Breast epithelium (tissue), 4 donors: ENCODE results near the gene SF3B2. TPM values are rescaled to one million over a fixed set of nuclear protein-coding genes. Genes with fewer than 3 reads are reported as not detected.
A peak's percentile ranks its signal among the peaks of the same experiment; 100 is the strongest.

Experiments
- DNase-seq, 2 donors: peaks; one replicate each; pipeline ENCODE4 v3.0.0-alpha.2; 2019; ENCODE audit warnings: low spot score in 2 of 2
- H3K27ac ChIP-seq, 2 donors: fragments of 200-600 bp; sonication (generic) in 1 of 2; one replicate each; pipeline ENCODE4 v1.5.1; 2016 to 2019; ENCODE audit warnings: mild to moderate bottlenecking in 1 of 2
- H3K27me3 ChIP-seq, 2 donors: fragments of 200-600 bp; sonication (generic) in 1 of 2; one replicate each; pipeline versions ENCODE4 v1.5.1 to v1.6.0; 2017 to 2019; ENCODE audit warnings: control low read depth in 1 of 2, mild to moderate bottlenecking in 1 of 2
- H3K36me3 ChIP-seq: fragments of 200-600 bp; one replicate; pipeline ENCODE4 v1.5.1; 2019
- H3K4me1 ChIP-seq, 2 donors: fragments of 200-600 bp; sonication (generic); one replicate each; pipeline ENCODE4 v1.5.1; 2016 to 2019; ENCODE audit warnings: control low read depth in 1 of 2
- H3K4me3 ChIP-seq, 3 donors: fragments of 200-600 bp; sonication (generic); 1 replicate in 2 of 3; 2 replicates in 1 of 3; pipeline ENCODE4 v1.5.1; 2016 to 2019; ENCODE audit warnings: mild to moderate bottlenecking in 3 of 3, moderate library complexity in 2 of 3
- H3K9me3 ChIP-seq, 2 donors: fragments of 200-600 bp; sonication (generic) in 1 of 2; one replicate each; pipeline ENCODE4 v1.5.1; 2016 to 2019; ENCODE audit warnings: control low read depth in 1 of 2
- CTCF ChIP-seq, 3 donors: fragments of 450-650 bp; IDR thresholded peaks; one replicate each; pipeline ENCODE4 v1.5.1; 2016 to 2017; ENCODE audit warnings: antibody characterized with exemption in 3 of 3, mild to moderate bottlenecking in 3 of 3, moderate library complexity in 3 of 3
- POLR2A ChIP-seq: fragments of 450-650 bp; IDR thresholded peaks from one replicate; pipeline ENCODE4 v1.6.1; 2016; ENCODE audit warnings: antibody characterized with exemption, mild to moderate bottlenecking, moderate library complexity
- POLR2AphosphoS5 ChIP-seq, 3 donors: sonication (generic); formaldehyde crosslinking; IDR thresholded peaks; one replicate each; pipeline ENCODE4 v1.6.1; 2017; ENCODE audit warnings: antibody characterized with exemption in 3 of 3
- intact Hi-C: fragments of 100-400 bp; cut with DNase I; formaldehyde crosslinking; loops from one replicate; pipeline ENCODE4 v1.15.1; 2023; ENCODE audit warnings: low total_unique reads
- total RNA-seq, 3 donors: library from RNA; depleted of rRNA; stranded (reverse); fragments of >200 nt; gene quantifications; one replicate each; pipeline ENCODE4 v1.1.0, GENCODE V29; 2016

The SF3B2 gene
- total RNA-seq, 3 donors from 2014 or later, result 144 to 163 (median 154) TPM

GRCh38 chr11:66071381-66071801 lies 19.2 kb downstream of the SF3B2 start:
- TF ChIP-seq POLR2A (no peak), CTCF (IDR thresholded peaks at IDR 0.05) (no peak), POLR2AphosphoS5 (IDR thresholded peaks at IDR 0.05) (no peak)
- H3K4me1 ChIP-seq, result no peaks in the 10 kb centered on the region
- peak overlapping the region; percentile 88 to 98 for H3K27ac ChIP-seq
- H3K36me3 ChIP-seq, result peaks cover 5% of the 10 kb centered on the region
- intact Hi-C loops, result no loop called here
- no peaks in the 10 kb centered on the region for H3K9me3 ChIP-seq
- H3K4me3 ChIP-seq, result peak overlapping the region; percentile 77 to 83 (median 81)
- H3K27me3 ChIP-seq, result no peaks in the 10 kb centered on the region
- DNase-seq, result no peak

- DNase-seq, result no peak
- Histone ChIP-seq H3K27ac (no peak overlapping the region), H3K36me3 (no peaks in the 10 kb centered on the region), H3K9me3 (no peaks in the 10 kb centered on the region), H3K4me1 (no peaks in the 10 kb centered on the region), H3K4me3 (no peak overlapping the region), H3K27me3 (no peaks in the 10 kb centered on the region)
- no peak for TF ChIP-seq CTCF (IDR thresholded peaks at IDR 0.05)
- no peak for TF ChIP-seq POLR2AphosphoS5 (IDR thresholded peaks at IDR 0.05)
- TF ChIP-seq POLR2A, result no peak
- intact Hi-C loops, result no loop called here
These were observed 19.9 kb downstream of the SF3B2 start for GRCh38 chr11:66072081-66072480.

GRCh38 chr11:66072518-66072917 lies 20.4 kb downstream of the SF3B2 start:
- Histone ChIP-seq H3K27me3 (no peaks in the 10 kb centered on the region), H3K4me3 (no peak overlapping the region), H3K4me1 (no peaks in the 10 kb centered on the region), H3K36me3 (no peaks in the 10 kb centered on the region), H3K9me3 (no peaks in the 10 kb centered on the region), H3K27ac (no peak overlapping the region)
- intact Hi-C loops, result no loop called here
- TF ChIP-seq CTCF (IDR thresholded peaks at IDR 0.05) (no peak), POLR2A (no peak), POLR2AphosphoS5 (IDR thresholded peaks at IDR 0.05) (no peak)
- peak in 1 of 2 donors; percentile 1 for DNase-seq

GRCh38 chr11:66073669-66074068 lies 21.5 kb downstream of the SF3B2 start:
- no peaks in the 10 kb centered on the region for H3K36me3 ChIP-seq
- no peak overlapping the region for H3K27ac ChIP-seq
- intact Hi-C loops, result no loop called here
- no peaks in the 10 kb centered on the region for H3K27me3 ChIP-seq
- TF ChIP-seq POLR2AphosphoS5 (IDR thresholded peaks at IDR 0.05), result no peak
- no peak for TF ChIP-seq POLR2A
- no peak for TF ChIP-seq CTCF (IDR thresholded peaks at IDR 0.05)
- H3K4me3 ChIP-seq, result no peak overlapping the region
- no peaks in the 10 kb centered on the region for H3K4me1 ChIP-seq
- H3K9me3 ChIP-seq, result no peaks in the 10 kb centered on the region
- no peak for DNase-seq

GRCh38 chr11:66075273-66075672 lies 23.1 kb downstream of the SF3B2 start:
- H3K36me3 ChIP-seq, result no peaks in the 10 kb centered on the region
- H3K27ac ChIP-seq, result no peak overlapping the region
- no peaks in the 10 kb centered on the region for H3K9me3 ChIP-seq
- no peaks in the 10 kb centered on the region for H3K27me3 ChIP-seq
- H3K4me1 ChIP-seq, result peaks cover 0 to 3% of the 10 kb centered on the region in 2 donors
- DNase-seq, result no peak
- TF ChIP-seq CTCF (IDR thresholded peaks at IDR 0.05) (no peak), POLR2A (no peak), POLR2AphosphoS5 (IDR thresholded peaks at IDR 0.05) (no peak)
- intact Hi-C loops, result no loop called here
- H3K4me3 ChIP-seq, result no peak overlapping the region
